Upper lobe of left lung (tissue), 6 donors: Measurements from ENCODE around the gene SNAI1. TPM values are rescaled to one million over a fixed set of nuclear protein-coding genes. Genes with fewer than 3 reads are reported as not detected.
"Not testable (repeated sequence)": the region's sequence is repeated elsewhere in the genome, so short reads cannot be mapped to it uniquely, and the experiment has no call there.

Experiments
- ATAC-seq, 2 donors: fragments of 200-7000 bp; cut with Tn5 transposase; one replicate each; pipeline ENCODE4 v1.9.1; 2022; ENCODE audit warnings: mild to moderate bottlenecking in 2 of 2, moderate library complexity in 2 of 2; ENCODE audit not compliant: low FRiP score in 2 of 2
- DNase-seq, 2 donors: peaks; one replicate each; pipeline ENCODE4 v3.0.0-alpha.2; 2019 to 2020
- H3K27ac ChIP-seq, 4 donors: fragments of 200-600 bp; sonication (generic); one replicate each; pipeline ENCODE4 v1.5.1; 2016 to 2019
- H3K27me3 ChIP-seq, 4 donors: fragments of 200-600 bp; sonication (generic); one replicate each; pipeline ENCODE4 v1.5.1; 2017 to 2019
- H3K36me3 ChIP-seq, 4 donors: fragments of 200-600 bp; sonication (generic); one replicate each; pipeline ENCODE4 v1.5.1; 2016 to 2019
- H3K4me1 ChIP-seq, 4 donors: fragments of 200-600 bp; sonication (generic); one replicate each; pipeline ENCODE4 v1.5.1; 2018 to 2019
- H3K4me3 ChIP-seq, 4 donors: fragments of 200-600 bp; sonication (generic); one replicate each; pipeline ENCODE4 v1.5.1; 2017 to 2019; ENCODE audit warnings: mild to moderate bottlenecking in 2 of 4, moderate library complexity in 1 of 4
- H3K9me3 ChIP-seq, 4 donors: fragments of 200-600 bp; sonication (generic); one replicate each; pipeline ENCODE4 v1.5.1; 2018 to 2019
- EP300 ChIP-seq, 4 donors: sonication (generic); formaldehyde crosslinking; IDR thresholded peaks; one replicate each; pipeline ENCODE4 v1.5.1; 2017; ENCODE audit warnings: antibody characterized with exemption in 4 of 4, control low read depth in 2 of 4
- POLR2A ChIP-seq, 4 donors: fragments of 450-650 bp; IDR thresholded peaks; one replicate each; pipeline ENCODE4 v1.5.1; 2016 to 2017; ENCODE audit warnings: antibody characterized with exemption in 4 of 4, mild to moderate bottlenecking in 2 of 4
- POLR2AphosphoS5 ChIP-seq, 2 donors: sonication (generic); formaldehyde crosslinking; IDR thresholded peaks; one replicate each; pipeline ENCODE4 v1.5.1; 2017; ENCODE audit warnings: antibody characterized with exemption in 2 of 2
- WGBS, 2 donors: methylation state at CpG; one replicate each; pipeline ENCODE4 v1.1.5; 2017 to 2018; 5-methylcytosine and 5-hydroxymethylcytosine counted together
- total RNA-seq, 6 donors: library from RNA; depleted of rRNA in 4 of 6; stranded (reverse); fragments of >200 nt in 4 of 6; gene quantifications; one replicate each; pipeline versions ENCODE4 v1.1.0 to v1.2.1, GENCODE V29; 2016 to 2021
- TF ChIP-seq, protein P1 (sequence below), 6 experiments: fragments of 450-650 bp in 4 of 6; fragments of 200-600 bp in 2 of 6; sonication (generic) in 2 of 6; IDR thresholded peaks; one replicate each; pipeline ENCODE4 v1.5.1; 2016 to 2019; ENCODE audit warnings: antibody characterized with exemption in 6 of 6
- donor health status: DM: no; HTN: no; CAD: no; lungs with moderate emphysema.
- donor health status: DM: no; HTN: yes; CAD: no; lungs with severe emphysema.

The SNAI1 gene
- total RNA-seq, 6 donors from 2014 or later = 3.9 to 11.0 (median 5.1) TPM

DNA sequence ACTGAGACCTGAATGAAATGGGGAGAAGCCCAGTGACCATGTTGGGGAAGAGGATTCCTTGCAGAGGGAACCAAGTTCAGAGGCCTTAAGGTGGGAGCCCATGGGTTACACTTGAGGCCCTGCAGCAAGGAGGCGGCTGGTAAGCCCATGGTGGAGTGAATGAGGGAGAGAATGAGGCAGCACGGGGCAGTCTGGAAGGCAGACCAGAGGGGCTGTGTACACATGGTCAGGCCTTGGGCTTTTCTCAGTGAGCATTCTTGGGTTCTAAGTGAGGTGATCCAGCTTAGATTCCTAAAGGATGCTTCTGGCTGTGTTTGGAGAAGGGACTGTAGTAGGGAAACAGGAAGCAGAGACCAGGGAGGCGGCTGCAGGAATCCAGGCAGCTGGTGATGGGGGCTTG lies 27.6 kb upstream of the SNAI1 start:
- peak in 1 of 2 donors; percentile 54 for ATAC-seq
- Histone ChIP-seq H3K27me3 (no peaks in the 10 kb centered on the region), H3K4me1 (no peaks in the 10 kb centered on the region), H3K9me3 (no peaks in the 10 kb centered on the region), H3K27ac (no peak overlapping the region), H3K4me3 (no peak overlapping the region), H3K36me3 (peaks cover 31 to 91% (median 69%) of the 10 kb centered on the region in 4 donors)
- no peak for DNase-seq
- TF ChIP-seq POLR2A (IDR thresholded peaks at IDR 0.05) (no peak), EP300 (IDR thresholded peaks at IDR 0.05) (no peak), POLR2AphosphoS5 (IDR thresholded peaks at IDR 0.05) (no peak)
- TF ChIP-seq, protein P1, sequence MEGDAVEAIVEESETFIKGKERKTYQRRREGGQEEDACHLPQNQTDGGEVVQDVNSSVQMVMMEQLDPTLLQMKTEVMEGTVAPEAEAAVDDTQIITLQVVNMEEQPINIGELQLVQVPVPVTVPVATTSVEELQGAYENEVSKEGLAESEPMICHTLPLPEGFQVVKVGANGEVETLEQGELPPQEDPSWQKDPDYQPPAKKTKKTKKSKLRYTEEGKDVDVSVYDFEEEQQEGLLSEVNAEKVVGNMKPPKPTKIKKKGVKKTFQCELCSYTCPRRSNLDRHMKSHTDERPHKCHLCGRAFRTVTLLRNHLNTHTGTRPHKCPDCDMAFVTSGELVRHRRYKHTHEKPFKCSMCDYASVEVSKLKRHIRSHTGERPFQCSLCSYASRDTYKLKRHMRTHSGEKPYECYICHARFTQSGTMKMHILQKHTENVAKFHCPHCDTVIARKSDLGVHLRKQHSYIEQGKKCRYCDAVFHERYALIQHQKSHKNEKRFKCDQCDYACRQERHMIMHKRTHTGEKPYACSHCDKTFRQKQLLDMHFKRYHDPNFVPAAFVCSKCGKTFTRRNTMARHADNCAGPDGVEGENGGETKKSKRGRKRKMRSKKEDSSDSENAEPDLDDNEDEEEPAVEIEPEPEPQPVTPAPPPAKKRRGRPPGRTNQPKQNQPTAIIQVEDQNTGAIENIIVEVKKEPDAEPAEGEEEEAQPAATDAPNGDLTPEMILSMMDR (IDR thresholded peaks at IDR 0.05) = no peak
- WGBS, 2 donors = 88 to 98% methylated on average over 3 of the region's 3 CpGs

DNA sequence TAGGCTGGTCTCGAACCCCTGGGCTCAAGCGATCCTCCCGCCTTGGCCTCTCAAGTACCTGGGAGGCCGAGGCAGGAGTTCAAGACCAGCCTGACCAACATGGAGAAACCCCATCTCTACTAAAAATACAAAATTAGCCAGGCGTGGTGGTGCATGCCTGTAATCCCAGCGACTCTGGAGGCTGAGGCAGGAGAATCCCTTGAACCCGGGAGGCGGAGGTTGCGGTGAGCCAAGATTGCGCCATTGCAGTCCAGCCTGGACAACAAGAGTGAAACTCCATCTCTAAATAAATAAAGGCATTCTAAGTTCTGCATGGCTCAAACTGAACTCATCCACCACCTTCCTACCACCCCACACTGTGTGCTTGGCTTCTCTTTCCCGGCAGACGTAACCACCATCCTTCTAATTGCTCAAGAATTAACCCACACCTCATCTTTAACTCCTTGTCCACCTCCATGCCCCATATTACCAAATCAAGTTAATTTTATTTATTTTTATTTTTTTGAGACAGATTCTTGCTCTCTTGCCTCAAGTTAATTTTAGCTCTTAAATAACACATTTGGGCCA lies 26.9 kb upstream of the SNAI1 start:
- not testable (repeated sequence) for ATAC-seq, H3K9me3 ChIP-seq, H3K4me1 ChIP-seq, DNase-seq, H3K27me3 ChIP-seq, H3K4me3 ChIP-seq, H3K27ac ChIP-seq
- WGBS, 2 donors = 78 to 88% methylated on average over 9 to 12 of the region's 12 CpGs
- peaks cover 26 to 83% (median 62%) of the 10 kb centered on the region in 4 donors for H3K36me3 ChIP-seq

DNA sequence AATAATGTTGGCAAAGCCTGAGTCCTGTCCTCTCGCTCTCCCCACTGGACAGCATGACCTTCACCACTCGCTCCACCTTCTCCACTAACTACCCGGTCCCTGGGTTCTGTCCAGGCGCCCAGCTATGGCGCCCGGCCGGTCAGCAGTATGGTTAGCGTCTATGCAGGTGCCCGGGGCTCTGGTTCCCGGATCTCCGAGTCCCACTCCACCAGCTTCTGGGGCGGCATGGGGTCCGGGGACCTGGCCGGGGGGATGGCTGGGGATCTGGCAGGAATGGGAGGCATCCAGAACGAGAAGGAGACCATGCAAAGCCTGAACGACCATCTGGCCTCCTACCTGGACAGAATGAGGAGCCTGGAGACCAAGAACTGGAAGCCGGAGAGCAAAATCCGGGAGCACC lies 26.1 kb upstream of the SNAI1 start:
- H3K4me1 ChIP-seq = no peaks in the 10 kb centered on the region
- ATAC-seq (no peak), DNase-seq (peak in 1 of 2 donors; percentile 54)
- WGBS, 2 donors = 95 to 99% methylated on average over 16 to 18 of the region's 18 CpGs
- H3K4me3 ChIP-seq = no peak overlapping the region
- H3K27ac ChIP-seq = no peak overlapping the region
- TF ChIP-seq EP300 (IDR thresholded peaks at IDR 0.05) = no peak
- TF ChIP-seq, protein P1 (IDR thresholded peaks at IDR 0.05) = no peak
- no peak for TF ChIP-seq POLR2A (IDR thresholded peaks at IDR 0.05)
- TF ChIP-seq POLR2AphosphoS5 (IDR thresholded peaks at IDR 0.05) = no peak
- H3K9me3 ChIP-seq = no peaks in the 10 kb centered on the region
- H3K36me3 ChIP-seq = peaks cover 20 to 75% (median 54%) of the 10 kb centered on the region in 4 donors
- no peaks in the 10 kb centered on the region for H3K27me3 ChIP-seq

DNA sequence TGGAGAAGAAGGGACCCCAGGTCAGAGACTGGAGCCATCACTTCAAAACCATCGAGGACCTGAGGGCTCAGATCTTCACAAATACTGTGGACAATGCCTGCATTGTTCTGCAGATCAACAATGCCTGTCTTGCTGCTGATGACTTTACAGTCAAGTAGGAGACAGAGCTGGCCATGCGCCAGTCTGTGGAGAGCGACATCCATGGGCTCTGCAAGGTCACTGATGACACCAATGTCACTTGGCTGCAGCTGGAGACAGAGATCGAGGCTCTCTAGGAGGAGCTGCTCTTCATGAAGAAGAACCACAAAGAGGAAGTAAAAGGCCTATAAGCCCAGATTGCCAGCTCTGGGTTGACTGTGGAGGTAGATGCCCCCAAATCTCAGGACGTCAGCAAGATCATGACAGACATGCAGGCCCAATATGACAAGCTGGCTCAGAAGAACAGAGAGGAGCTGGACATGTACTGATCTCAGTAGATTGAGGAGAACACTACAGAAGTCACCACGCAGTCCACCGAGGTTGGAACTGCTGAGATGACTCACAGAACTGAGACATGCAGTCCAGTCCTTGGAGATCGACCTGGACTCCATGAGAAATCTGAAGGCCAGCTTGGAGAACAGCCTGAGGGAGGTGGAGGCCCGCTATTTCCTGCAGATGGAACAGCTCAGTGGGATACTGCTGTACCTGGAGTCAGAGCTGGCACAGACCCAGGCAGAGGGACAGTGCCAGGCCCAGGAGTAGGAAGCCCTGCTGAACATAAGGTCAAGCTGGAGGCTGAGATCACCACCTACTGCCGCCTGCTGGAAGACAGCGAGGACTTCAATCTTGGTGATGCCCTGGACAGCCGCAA lies 25.5 kb upstream of the SNAI1 start:
- 86 to 92% methylated on average over 6 to 12 of the region's 12 CpGs for WGBS, 2 donors
- peaks cover 15 to 69% (median 48%) of the 10 kb centered on the region in 4 donors for H3K36me3 ChIP-seq

DNA sequence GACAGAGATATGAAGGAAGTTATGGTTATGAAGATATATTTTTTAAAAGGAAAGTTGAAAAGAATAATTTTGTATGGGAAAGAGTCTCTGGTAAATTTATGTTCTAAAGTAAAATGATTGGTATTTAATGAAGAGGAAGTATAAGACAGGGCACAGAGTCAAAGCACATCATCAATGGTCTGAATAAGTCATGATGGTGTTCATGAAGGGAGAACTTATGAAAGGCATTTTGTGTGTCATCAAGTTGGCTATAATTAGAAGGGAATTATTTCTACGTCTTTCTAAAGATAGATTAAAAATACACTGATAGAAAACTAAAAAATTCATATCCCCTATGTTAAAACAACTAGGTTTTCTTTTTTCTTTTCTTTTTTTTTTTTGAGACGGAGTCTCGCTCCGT lies 21.4 kb upstream of the SNAI1 start:
- H3K27ac ChIP-seq = no peak overlapping the region
- DNase-seq = no peak
- no peak overlapping the region for H3K4me3 ChIP-seq
- 90 to 95% methylated on average over 4 of the region's 4 CpGs for WGBS, 2 donors
- ATAC-seq = no peak
- no peaks in the 10 kb centered on the region for H3K27me3 ChIP-seq
- no peaks in the 10 kb centered on the region for H3K9me3 ChIP-seq
- H3K36me3 ChIP-seq = peaks cover 0 to 28% (median 15%) of the 10 kb centered on the region in 4 donors
- TF ChIP-seq EP300 (IDR thresholded peaks at IDR 0.05) (no peak), POLR2A (IDR thresholded peaks at IDR 0.05) (no peak), POLR2AphosphoS5 (IDR thresholded peaks at IDR 0.05) (no peak)
- TF ChIP-seq, protein P1 (IDR thresholded peaks at IDR 0.05) = no peak
- peaks cover 0 to 11% (median 0%) of the 10 kb centered on the region in 4 donors for H3K4me1 ChIP-seq

More for the DNA sequence above, 25.5 kb upstream of the SNAI1 start:
- ATAC-seq, H3K4me3 ChIP-seq, H3K9me3 ChIP-seq, H3K27ac ChIP-seq, DNase-seq, H3K27me3 ChIP-seq, H3K4me1 ChIP-seq: not testable (repeated sequence)
